ENCODE measurements around the gene CA6.
"Not testable (repeated sequence)": the region's sequence is repeated elsewhere in the genome, so short reads cannot be mapped to it uniquely, and the experiment has no call there.

CA6 gene

DNA sequence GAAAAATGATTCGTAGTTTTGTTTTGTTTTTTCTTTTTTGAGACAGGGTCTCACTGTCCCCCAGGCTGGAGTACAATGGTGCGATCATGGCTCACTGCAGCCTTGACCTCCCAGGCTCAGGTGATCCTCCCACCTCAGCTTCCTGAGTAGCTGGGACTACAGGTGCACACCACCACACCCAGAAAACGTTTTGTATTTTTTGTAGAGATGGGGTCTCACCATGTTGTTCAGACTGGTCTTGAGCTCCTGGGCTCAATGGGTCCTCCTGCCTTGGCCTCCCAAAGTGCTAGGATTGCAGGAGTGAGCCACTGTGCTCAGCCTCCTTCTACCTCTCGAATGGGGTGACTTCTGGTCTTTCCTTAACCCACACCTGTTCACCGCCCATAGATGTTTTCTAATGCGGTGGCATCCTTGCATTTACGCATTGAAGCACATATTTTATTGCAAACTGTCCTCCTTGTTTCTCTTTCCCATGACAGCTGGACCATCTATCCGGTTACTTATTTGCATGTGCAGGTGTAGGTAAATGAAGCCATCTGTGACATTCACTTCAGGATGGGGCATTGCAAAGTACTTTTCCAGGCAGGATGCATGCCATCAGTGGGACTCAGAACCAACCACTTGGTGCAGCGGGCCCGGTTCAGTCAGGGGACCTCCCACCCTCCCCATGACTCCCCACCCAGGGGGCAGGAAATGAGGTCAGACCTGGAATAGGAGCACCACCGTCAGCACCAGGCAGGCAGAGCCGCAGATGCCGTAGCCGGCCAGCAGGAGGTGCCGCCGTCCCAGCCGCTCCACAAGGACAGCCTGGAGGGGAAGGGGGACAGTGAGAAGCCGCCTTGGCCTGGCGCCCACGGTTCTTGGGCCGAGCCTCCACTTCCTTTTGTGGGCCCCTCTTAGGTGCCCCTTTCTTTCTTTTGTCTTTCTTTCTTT, 64.0 kb downstream of the CA6 start:
- DNase-seq, result no peak

GRCh38 chr1:9010781-9011323, 65.2 kb downstream of the CA6 start:
- DNase-seq, result no peak

- DNase-seq, result no peak
Measured at GRCh38 chr1:9013819-9014218, 68.2 kb downstream of the CA6 start.

- DNase-seq, result no peak
Measured at GRCh38 chr1:9014475-9015375, 69.1 kb downstream of the CA6 start.

GRCh38 chr1:9016455-9016854, 70.8 kb downstream of the CA6 start:
- DNase-seq, result no peak

DNA sequence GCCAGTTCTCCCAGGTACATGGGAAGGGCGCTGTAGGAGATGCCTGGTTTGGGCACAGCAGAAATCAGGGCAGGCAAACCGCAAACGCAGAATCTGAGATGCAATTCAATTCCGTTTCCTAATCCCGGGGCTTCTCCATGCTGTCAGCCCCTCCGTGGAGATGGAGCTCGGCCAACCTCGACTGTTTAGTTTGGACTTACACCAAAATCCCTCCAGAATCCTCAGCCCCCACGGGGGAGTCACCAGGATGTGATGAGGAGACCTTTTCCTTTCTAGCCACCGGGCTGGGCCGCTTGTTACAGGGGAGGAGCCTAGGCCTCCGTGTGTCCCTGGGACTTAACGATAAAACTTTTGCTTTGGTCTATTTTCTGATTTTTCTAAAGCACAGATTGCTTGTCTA, 72.7 kb downstream of the CA6 start:
- no peak for DNase-seq

GRCh38 chr1:9019896-9020295, 74.2 kb downstream of the CA6 start:
- DNase-seq, result no peak

DNA sequence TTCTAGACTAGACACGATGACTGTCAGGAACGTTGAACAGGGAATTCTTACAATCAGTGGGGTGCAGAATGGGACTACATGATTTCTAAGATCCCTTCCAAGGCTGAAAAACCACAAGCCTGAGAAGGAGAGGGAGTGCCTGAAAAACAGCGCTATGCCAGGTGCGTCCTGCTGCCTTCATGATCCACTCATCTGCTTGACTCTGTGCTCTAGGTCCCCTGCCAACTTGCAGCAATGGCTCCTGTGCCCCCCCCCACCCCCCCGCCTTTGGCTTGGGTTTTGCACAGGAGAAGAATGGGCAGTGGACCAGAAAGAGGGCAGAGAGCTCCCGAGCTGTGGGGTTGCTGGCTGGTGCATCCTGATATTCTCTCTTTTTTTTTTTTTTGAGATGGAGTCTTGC, 74.6 kb downstream of the CA6 start:
- DNase-seq, result no peak

GRCh38 chr1:9022026-9022738, 76.5 kb downstream of the CA6 start:
- DNase-seq, result not testable (repeated sequence)

DNA sequence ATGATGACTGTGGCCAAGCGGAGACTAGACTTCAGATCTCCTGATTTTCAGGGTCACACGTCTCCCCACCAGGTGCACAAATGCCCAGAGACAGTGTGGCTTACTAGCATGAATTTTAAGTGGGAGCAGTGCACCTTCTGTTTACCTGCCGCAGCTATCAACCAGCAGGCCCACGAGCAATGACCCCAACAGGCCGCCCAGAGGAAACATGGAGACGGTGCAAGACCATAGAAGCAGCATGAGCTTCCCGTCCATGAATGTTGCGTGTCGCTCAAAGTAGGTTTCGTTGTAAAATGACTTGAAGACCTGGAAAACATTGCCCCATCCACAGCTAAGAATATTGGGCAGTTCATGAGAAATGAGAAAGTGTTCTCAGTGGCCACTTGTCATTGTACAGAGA, 77.1 kb downstream of the CA6 start:
- DNase-seq, result no peak
